Retinal pigment epithelial cell (primary cell): ENCODE measurements around the gene SPC25.

ENCODE experiments used
- DNase-seq: peaks from one replicate; pipeline ENCODE4 v3.0.0-alpha.2; 2010; ENCODE audit warnings: low read depth
- H3K4me3 ChIP-seq: 2 replicates; pipeline ENCODE4 v1.5.1; 2011; ENCODE audit warnings: mild to moderate bottlenecking, low read length, control low read depth, moderate library complexity
- TF ChIP-seq, protein P1 (sequence below): conservative IDR thresholded peaks from 2 replicates; pipeline ENCODE4 v1.5.1; 2011; ENCODE audit warnings: low read depth, low read length, control low read depth, inconsistent platforms

SPC25 gene

DNA sequence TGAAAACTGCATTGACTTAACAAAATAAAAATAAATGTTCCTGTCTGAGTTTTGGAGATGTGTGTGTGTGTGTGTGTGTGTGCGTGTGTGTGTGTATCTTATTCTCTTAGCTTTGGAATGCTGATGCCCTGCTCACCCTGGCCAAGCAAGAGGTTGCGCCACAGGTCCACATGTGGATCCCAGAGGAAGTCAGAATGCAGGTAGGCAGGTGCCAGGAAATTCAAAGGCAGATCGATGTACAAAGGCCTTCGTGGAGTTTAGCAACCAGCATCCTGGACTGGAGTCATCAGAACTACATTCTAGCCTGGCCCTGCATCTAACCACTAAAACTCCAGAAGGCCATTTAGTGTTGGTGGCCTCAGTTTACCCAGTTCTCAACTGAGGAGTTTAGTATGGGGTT is 23.3 kb upstream of the SPC25 start:
- H3K4me3 ChIP-seq: no peak overlapping the region

DNA sequence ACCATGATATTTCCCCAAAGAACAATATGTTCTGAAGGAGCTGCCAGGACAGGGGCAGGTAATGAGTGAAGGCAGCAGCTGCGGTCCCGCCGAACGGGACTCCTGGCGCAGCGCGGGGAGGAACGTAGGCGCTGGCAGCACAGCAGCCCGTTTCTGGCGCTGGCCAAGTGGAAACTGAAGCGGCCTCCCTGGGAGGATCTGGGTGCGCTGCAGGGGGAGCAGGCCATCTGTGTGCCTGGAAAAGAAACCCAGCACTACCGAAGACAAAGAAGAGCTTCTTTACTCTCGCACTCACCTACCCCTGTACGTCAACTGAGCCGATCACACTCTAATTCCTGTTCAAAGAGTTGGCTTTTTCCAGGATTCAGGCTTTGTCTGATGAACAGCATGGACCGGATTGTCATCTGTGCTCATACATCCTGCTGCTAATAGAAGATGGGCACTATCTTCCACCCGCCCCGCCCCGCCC is 22.7 kb upstream of the SPC25 start:
- no peak for DNase-seq
- H3K4me3 ChIP-seq: peak overlapping the region; percentile 42

More for the DNA sequence above, 23.3 kb upstream of the SPC25 start:
- TF ChIP-seq, protein P1, sequence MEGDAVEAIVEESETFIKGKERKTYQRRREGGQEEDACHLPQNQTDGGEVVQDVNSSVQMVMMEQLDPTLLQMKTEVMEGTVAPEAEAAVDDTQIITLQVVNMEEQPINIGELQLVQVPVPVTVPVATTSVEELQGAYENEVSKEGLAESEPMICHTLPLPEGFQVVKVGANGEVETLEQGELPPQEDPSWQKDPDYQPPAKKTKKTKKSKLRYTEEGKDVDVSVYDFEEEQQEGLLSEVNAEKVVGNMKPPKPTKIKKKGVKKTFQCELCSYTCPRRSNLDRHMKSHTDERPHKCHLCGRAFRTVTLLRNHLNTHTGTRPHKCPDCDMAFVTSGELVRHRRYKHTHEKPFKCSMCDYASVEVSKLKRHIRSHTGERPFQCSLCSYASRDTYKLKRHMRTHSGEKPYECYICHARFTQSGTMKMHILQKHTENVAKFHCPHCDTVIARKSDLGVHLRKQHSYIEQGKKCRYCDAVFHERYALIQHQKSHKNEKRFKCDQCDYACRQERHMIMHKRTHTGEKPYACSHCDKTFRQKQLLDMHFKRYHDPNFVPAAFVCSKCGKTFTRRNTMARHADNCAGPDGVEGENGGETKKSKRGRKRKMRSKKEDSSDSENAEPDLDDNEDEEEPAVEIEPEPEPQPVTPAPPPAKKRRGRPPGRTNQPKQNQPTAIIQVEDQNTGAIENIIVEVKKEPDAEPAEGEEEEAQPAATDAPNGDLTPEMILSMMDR: no peak
- no peak for DNase-seq

DNA sequence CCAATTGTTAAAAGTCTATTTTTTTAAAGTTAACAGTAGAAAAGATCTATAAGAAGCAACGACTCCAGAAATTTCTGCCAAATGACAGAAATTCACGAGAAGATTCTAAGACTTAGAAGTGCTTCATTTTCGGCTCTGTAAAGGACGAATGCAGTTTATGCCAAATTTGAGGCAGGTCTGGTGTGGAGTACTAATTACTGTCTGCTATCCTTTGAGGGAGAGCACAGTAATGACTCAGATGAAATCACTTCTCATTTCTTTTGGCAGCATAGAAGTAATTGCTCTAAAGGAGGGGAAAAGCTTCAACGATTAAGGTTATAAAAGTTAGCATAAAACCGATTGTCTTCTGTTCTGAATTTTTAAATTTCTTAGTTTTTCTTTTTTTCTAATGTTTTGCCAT is 22.2 kb upstream of the SPC25 start:
- no peak overlapping the region for H3K4me3 ChIP-seq
- TF ChIP-seq, protein P1: no peak
- no peak for DNase-seq

More for the DNA sequence above, 22.7 kb upstream of the SPC25 start:
- TF ChIP-seq, protein P1: no peak

DNA sequence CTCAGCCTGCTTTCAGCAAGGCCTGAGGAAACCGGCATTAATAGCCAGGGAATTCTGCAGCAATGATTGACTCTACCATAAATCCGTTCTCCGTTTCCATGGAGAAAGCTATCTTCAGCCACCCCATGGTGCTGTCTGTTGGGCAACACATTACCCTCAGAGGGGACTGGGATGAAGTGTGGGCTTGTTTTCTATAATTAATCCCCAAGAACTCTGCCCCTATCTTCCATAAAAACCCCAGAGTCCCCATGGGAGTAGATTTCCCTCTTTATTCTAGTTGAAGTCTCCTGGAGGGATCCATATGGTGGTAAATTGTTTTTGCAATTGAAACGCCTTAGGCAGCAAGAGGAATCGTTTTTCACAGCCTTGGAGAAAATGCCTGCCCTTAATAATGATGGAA is 20.1 kb upstream of the SPC25 start:
- TF ChIP-seq, protein P1: no peak
- H3K4me3 ChIP-seq: no peak overlapping the region
- DNase-seq: no peak

DNA sequence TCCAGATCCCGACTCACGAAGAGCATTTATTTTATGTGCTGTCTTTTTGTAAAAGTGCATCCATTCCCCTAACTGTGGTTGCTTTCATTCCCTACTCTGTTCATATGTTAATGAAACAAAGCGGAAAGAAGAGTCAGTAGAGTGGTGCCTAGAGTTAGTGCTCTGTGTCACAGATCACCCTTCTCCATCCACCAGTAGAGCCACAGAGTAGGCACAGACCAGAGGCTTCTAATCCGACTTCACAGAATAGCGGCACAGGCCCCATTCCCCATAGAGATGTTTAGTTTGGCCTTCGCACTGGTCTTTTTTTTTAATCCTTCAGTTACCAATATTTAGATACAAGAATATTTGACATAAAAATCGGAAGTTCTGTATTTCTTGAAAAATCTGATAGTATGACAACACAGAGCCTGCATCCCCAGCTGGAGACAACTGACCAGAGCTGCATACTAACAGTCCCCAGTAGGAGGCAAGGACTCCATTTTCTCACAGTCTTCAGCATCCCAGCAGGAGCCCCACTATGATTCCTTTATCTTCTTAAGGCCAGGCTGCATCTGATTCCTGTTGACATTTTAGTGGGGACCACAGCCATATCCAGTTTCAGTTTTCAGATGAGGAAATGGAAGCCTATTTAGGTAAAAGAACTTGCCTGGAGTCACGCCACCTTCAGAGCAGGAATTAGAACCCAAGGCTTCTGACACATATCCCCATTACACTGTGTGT is 17.9 kb upstream of the SPC25 start:
- no peak overlapping the region for H3K4me3 ChIP-seq
- DNase-seq: no peak
- TF ChIP-seq, protein P1: no peak

DNA sequence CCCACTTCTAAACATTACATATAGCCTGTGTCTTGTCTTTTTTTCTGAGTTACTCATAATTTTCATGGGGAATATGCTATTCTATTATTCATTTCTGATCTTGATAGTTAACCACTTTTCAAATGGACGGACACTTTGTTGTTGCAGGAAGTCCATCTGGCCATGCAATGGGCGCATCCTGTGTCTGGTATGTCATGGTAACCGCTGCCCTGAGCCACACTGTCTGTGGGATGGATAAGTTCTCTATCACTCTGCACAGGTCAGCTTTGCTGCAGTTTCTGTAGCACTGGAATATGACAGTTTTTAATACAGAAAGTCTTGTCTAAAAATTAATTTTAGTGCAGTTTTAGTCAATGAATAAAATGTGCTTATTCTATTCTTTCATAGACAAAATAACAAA is 14.1 kb upstream of the SPC25 start:
- no peak for DNase-seq
- no peak overlapping the region for H3K4me3 ChIP-seq
- TF ChIP-seq, protein P1: no peak

DNA sequence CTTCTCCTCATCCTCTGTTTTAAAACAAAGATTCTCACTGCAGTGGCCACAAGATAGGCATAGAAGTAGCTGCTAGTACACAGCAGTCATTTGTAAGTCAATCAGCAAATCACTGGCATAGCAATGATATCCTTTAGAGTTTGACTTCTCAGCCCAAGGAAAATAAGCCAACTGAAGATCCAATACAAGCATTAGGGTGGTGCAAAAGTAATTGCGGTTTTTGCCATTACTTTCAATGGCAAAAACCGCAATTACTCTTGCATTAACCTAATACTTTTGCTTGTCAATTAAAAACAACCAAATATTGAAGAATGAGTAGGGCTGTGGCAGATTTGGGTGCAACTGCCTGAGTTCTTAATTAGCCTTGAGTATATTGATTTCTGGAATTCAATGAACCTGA is 13.7 kb upstream of the SPC25 start:
- H3K4me3 ChIP-seq: no peak overlapping the region
- DNase-seq: no peak
- TF ChIP-seq, protein P1: no peak
